Measurements from ENCODE around the gene RAP1GAP.

Gene RAP1GAP

GRCh38 chr1:21670059-21670881 is 1.1 kb upstream of the RAP1GAP start:
- peak overlapping the region; percentile 28 for H3K4ac ChIP-seq (ENCODE audit: low read depth, low read length)
- no CpG with 5 or more reads among the region's 16 CpGs for WGBS (ENCODE audit: extremely low coverage, insufficient coverage, low lambda C conversion rate)
- peak overlapping the region; percentile 85 for H3K56ac ChIP-seq (ENCODE audit: low read length)
- H2BK120ac ChIP-seq (ENCODE audit: low read depth, low read length), result no peak overlapping the region
- no peaks in the 10 kb centered on the region for H3K27me3 ChIP-seq (ENCODE audit: insufficient read depth, low read length, poor library complexity)
- H3K27ac ChIP-seq (ENCODE audit: low read depth, low read length), result no peak overlapping the region
- H3K23ac ChIP-seq (ENCODE audit: low read length), result no peak overlapping the region
- no peaks in the 10 kb centered on the region for H3K79me2 ChIP-seq (ENCODE audit: control insufficient read depth, insufficient read depth, low read length)
- no peaks in the 10 kb centered on the region for H3K36me3 ChIP-seq (ENCODE audit: control insufficient read depth, insufficient read depth, low read length)
- H3K9ac ChIP-seq (ENCODE audit: low read length), result peak overlapping the region; percentile 79
- no peak overlapping the region for H4K8ac ChIP-seq (ENCODE audit: low read depth, low read length)
- no peak overlapping the region for H2BK5ac ChIP-seq (ENCODE audit: low read length)
- H3K79me1 ChIP-seq (ENCODE audit: low read length), result no peaks in the 10 kb centered on the region
- no peaks in the 10 kb centered on the region for H3K4me1 ChIP-seq (ENCODE audit: control insufficient read depth, low read depth, low read length)
- no peak overlapping the region for H4K5ac ChIP-seq (ENCODE audit: low read length)
- H3K18ac ChIP-seq (ENCODE audit: low read length), result no peak overlapping the region
- no peak overlapping the region for H2BK15ac ChIP-seq (replicated peaks; ENCODE audit: low read depth)
- no peak overlapping the region for H3K4me3 ChIP-seq (ENCODE audit: low read length)
- H2AK5ac ChIP-seq (ENCODE audit: low read length), result no peak overlapping the region
- peak; percentile 44 for DNase-seq
- H3K4me2 ChIP-seq (ENCODE audit: low read length), result no peak overlapping the region

- Histone ChIP-seq H3K23ac (ENCODE audit: low read length) (no peak overlapping the region), H2BK5ac (ENCODE audit: low read length) (no peak overlapping the region), H2BK120ac (ENCODE audit: low read depth, low read length) (no peak overlapping the region), H3K4ac (ENCODE audit: low read depth, low read length) (no peak overlapping the region), H2AK5ac (ENCODE audit: low read length) (no peak overlapping the region), H3K9ac (ENCODE audit: low read length) (peak overlapping the region; percentile 79), H3K4me1 (ENCODE audit: control insufficient read depth, low read depth, low read length) (no peaks in the 10 kb centered on the region), H2BK15ac (replicated peaks; ENCODE audit: low read depth) (no peak overlapping the region), H3K27ac (ENCODE audit: low read depth, low read length) (no peak overlapping the region), H3K4me2 (ENCODE audit: low read length) (peak overlapping the region; percentile 99), H3K79me2 (ENCODE audit: control insufficient read depth, insufficient read depth, low read length) (no peaks in the 10 kb centered on the region), H3K56ac (ENCODE audit: low read length) (peak overlapping the region; percentile 85), H3K36me3 (ENCODE audit: control insufficient read depth, insufficient read depth, low read length) (no peaks in the 10 kb centered on the region), H3K27me3 (ENCODE audit: insufficient read depth, low read length, poor library complexity) (no peaks in the 10 kb centered on the region), H4K5ac (ENCODE audit: low read length) (no peak overlapping the region), H3K79me1 (ENCODE audit: low read length) (no peaks in the 10 kb centered on the region), H3K4me3 (ENCODE audit: low read length) (peak overlapping the region; percentile 68), H3K18ac (ENCODE audit: low read length) (no peak overlapping the region), H4K8ac (ENCODE audit: low read depth, low read length) (no peak overlapping the region)
- no peak for DNase-seq
- no CpG with 5 or more reads among the region's 25 CpGs for WGBS (ENCODE audit: extremely low coverage, insufficient coverage, low lambda C conversion rate)
These were observed 253 bp downstream of the RAP1GAP start for GRCh38 chr1:21668951-21669257.

GRCh38 chr1:21668232-21668950 is 766 bp downstream of the RAP1GAP start:
- Histone ChIP-seq H4K8ac (ENCODE audit: low read depth, low read length) (no peak overlapping the region), H3K9ac (ENCODE audit: low read length) (no peak overlapping the region), H4K5ac (ENCODE audit: low read length) (no peak overlapping the region), H3K4ac (ENCODE audit: low read depth, low read length) (no peak overlapping the region), H2BK120ac (ENCODE audit: low read depth, low read length) (no peak overlapping the region), H3K36me3 (ENCODE audit: control insufficient read depth, insufficient read depth, low read length) (no peaks in the 10 kb centered on the region), H3K79me1 (ENCODE audit: low read length) (no peaks in the 10 kb centered on the region), H3K27me3 (ENCODE audit: insufficient read depth, low read length, poor library complexity) (no peaks in the 10 kb centered on the region), H2AK5ac (ENCODE audit: low read length) (no peak overlapping the region), H3K79me2 (ENCODE audit: control insufficient read depth, insufficient read depth, low read length) (no peaks in the 10 kb centered on the region), H3K23ac (ENCODE audit: low read length) (no peak overlapping the region), H3K18ac (ENCODE audit: low read length) (no peak overlapping the region), H2BK15ac (replicated peaks; ENCODE audit: low read depth) (no peak overlapping the region), H3K56ac (ENCODE audit: low read length) (peak overlapping the region; percentile 85), H3K4me1 (ENCODE audit: control insufficient read depth, low read depth, low read length) (no peaks in the 10 kb centered on the region), H3K4me2 (ENCODE audit: low read length) (peak overlapping the region; percentile 99), H3K27ac (ENCODE audit: low read depth, low read length) (no peak overlapping the region), H2BK5ac (ENCODE audit: low read length) (no peak overlapping the region), H3K4me3 (ENCODE audit: low read length) (no peak overlapping the region)
- no peak for DNase-seq
- WGBS (ENCODE audit: extremely low coverage, insufficient coverage, low lambda C conversion rate), result no CpG with 5 or more reads among the region's 33 CpGs

- DNase-seq, result no peak
- Histone ChIP-seq H3K23ac (ENCODE audit: low read length) (no peak overlapping the region), H2AK5ac (ENCODE audit: low read length) (no peak overlapping the region), H3K36me3 (ENCODE audit: control insufficient read depth, insufficient read depth, low read length) (no peaks in the 10 kb centered on the region), H4K5ac (ENCODE audit: low read length) (no peak overlapping the region), H3K4me3 (ENCODE audit: low read length) (no peak overlapping the region), H3K56ac (ENCODE audit: low read length) (no peak overlapping the region), H3K18ac (ENCODE audit: low read length) (no peak overlapping the region), H3K27me3 (ENCODE audit: insufficient read depth, low read length, poor library complexity) (no peaks in the 10 kb centered on the region), H2BK120ac (ENCODE audit: low read depth, low read length) (no peak overlapping the region), H3K79me1 (ENCODE audit: low read length) (no peaks in the 10 kb centered on the region), H3K9ac (ENCODE audit: low read length) (no peak overlapping the region), H4K8ac (ENCODE audit: low read depth, low read length) (no peak overlapping the region), H2BK15ac (replicated peaks; ENCODE audit: low read depth) (no peak overlapping the region), H3K4me2 (ENCODE audit: low read length) (no peak overlapping the region), H2BK5ac (ENCODE audit: low read length) (no peak overlapping the region), H3K27ac (ENCODE audit: low read depth, low read length) (no peak overlapping the region), H3K79me2 (ENCODE audit: control insufficient read depth, insufficient read depth, low read length) (no peaks in the 10 kb centered on the region), H3K4ac (ENCODE audit: low read depth, low read length) (no peak overlapping the region), H3K4me1 (ENCODE audit: control insufficient read depth, low read depth, low read length) (no peaks in the 10 kb centered on the region)
- no CpG with 5 or more reads among the region's 11 CpGs for WGBS (ENCODE audit: extremely low coverage, insufficient coverage, low lambda C conversion rate)
These were observed 1.6 kb downstream of the RAP1GAP start for GRCh38 chr1:21667348-21668231.

GRCh38 chr1:21666576-21667320 is 2.4 kb downstream of the RAP1GAP start:
- Histone ChIP-seq H2BK5ac (ENCODE audit: low read length) (no peak overlapping the region), H3K56ac (ENCODE audit: low read length) (no peak overlapping the region), H3K18ac (ENCODE audit: low read length) (no peak overlapping the region), H3K36me3 (ENCODE audit: control insufficient read depth, insufficient read depth, low read length) (no peaks in the 10 kb centered on the region), H3K4ac (ENCODE audit: low read depth, low read length) (no peak overlapping the region), H3K27ac (ENCODE audit: low read depth, low read length) (no peak overlapping the region), H2AK5ac (ENCODE audit: low read length) (no peak overlapping the region), H3K9ac (ENCODE audit: low read length) (no peak overlapping the region), H4K8ac (ENCODE audit: low read depth, low read length) (no peak overlapping the region), H3K79me1 (ENCODE audit: low read length) (no peaks in the 10 kb centered on the region), H3K79me2 (ENCODE audit: control insufficient read depth, insufficient read depth, low read length) (no peaks in the 10 kb centered on the region), H3K4me3 (ENCODE audit: low read length) (no peak overlapping the region), H3K4me1 (ENCODE audit: control insufficient read depth, low read depth, low read length) (no peaks in the 10 kb centered on the region), H3K27me3 (ENCODE audit: insufficient read depth, low read length, poor library complexity) (no peaks in the 10 kb centered on the region), H2BK15ac (replicated peaks; ENCODE audit: low read depth) (no peak overlapping the region), H2BK120ac (ENCODE audit: low read depth, low read length) (no peak overlapping the region), H4K5ac (ENCODE audit: low read length) (no peak overlapping the region), H3K4me2 (ENCODE audit: low read length) (no peak overlapping the region), H3K23ac (ENCODE audit: low read length) (no peak overlapping the region)
- no peak for DNase-seq
- WGBS (ENCODE audit: extremely low coverage, insufficient coverage, low lambda C conversion rate), result no CpG with 5 or more reads among the region's 22 CpGs
